ENCODE measurements around the gene HEBP1.

HEBP1 gene

GRCh38 chr12:12946686-12947355 lies 53.2 kb downstream of the HEBP1 start:
- DNase-seq, result no peak

GRCh38 chr12:12945591-12945990 lies 54.5 kb downstream of the HEBP1 start:
- DNase-seq, result no peak

- no peak for DNase-seq
These were observed 56.3 kb downstream of the HEBP1 start for GRCh38 chr12:12943586-12944260.

GRCh38 chr12:12941450-12942350 lies 58.4 kb downstream of the HEBP1 start:
- DNase-seq, result no peak

- no peak for DNase-seq
These were observed 60.2 kb downstream of the HEBP1 start for GRCh38 chr12:12939888-12940287.

- DNase-seq, result no peak
These were observed 61.5 kb downstream of the HEBP1 start for GRCh38 chr12:12938541-12938940.

GRCh38 chr12:12936983-12937491 lies 63.0 kb downstream of the HEBP1 start:
- no peak for DNase-seq

- DNase-seq, result no peak
These were observed 65.5 kb downstream of the HEBP1 start for GRCh38 chr12:12934556-12934955.

GRCh38 chr12:12933742-12934141 lies 66.3 kb downstream of the HEBP1 start:
- DNase-seq, result no peak

GRCh38 chr12:12930633-12931219 lies 69.3 kb downstream of the HEBP1 start:
- no peak for DNase-seq

- DNase-seq, result no peak
These were observed 70.4 kb downstream of the HEBP1 start for GRCh38 chr12:12929696-12930095.

GRCh38 chr12:12927211-12928079 lies 72.6 kb downstream of the HEBP1 start:
- peak; percentile 55 for DNase-seq

GRCh38 chr12:12926571-12927071 lies 73.4 kb downstream of the HEBP1 start:
- DNase-seq, result no peak

- DNase-seq, result no peak
These were observed 74.7 kb downstream of the HEBP1 start for GRCh38 chr12:12925388-12925787.
